Progenitor cell of endocrine pancreas (in vitro differentiated cells): Measurements from ENCODE around the gene MAPK14. TPM values are rescaled to one million over a fixed set of nuclear protein-coding genes. Genes with fewer than 3 reads are reported as not detected.
"Not testable (repeated sequence)": the region's sequence is repeated elsewhere in the genome, so short reads cannot be mapped to it uniquely, and the experiment has no call there.

Experiments used
- DNase-seq: peaks from one replicate; pipeline ENCODE4 v3.0.0; 2021; ENCODE audit warnings: low spot score; ENCODE audit not compliant: unreplicated experiment
- H3K27ac Mint-ChIP-seq: 2 replicates; pipeline ENCODE4 v1.8.0; 2021; ENCODE audit warnings: mild to moderate bottlenecking, moderate library complexity, mixed read lengths
- H3K27me3 Mint-ChIP-seq: 2 replicates; pipeline ENCODE4 v1.8.0; 2021; ENCODE audit warnings: mixed read lengths
- H3K36me3 Mint-ChIP-seq: 2 replicates; pipeline ENCODE4 v1.8.0; 2022; ENCODE audit warnings: mixed read lengths; ENCODE audit not compliant: insufficient read depth
- H3K4me1 Mint-ChIP-seq: 2 replicates; pipeline ENCODE4 v1.8.0; 2021; ENCODE audit warnings: low read depth, mixed read lengths
- H3K4me3 Mint-ChIP-seq: 2 replicates; pipeline ENCODE4 v1.8.0; 2021; ENCODE audit warnings: low read depth, mild to moderate bottlenecking, moderate library complexity, mixed read lengths
- H3K9me3 Mint-ChIP-seq: 2 replicates; pipeline ENCODE4 v1.8.0; 2021; ENCODE audit warnings: low read depth, mixed read lengths
- CTCF ChIP-seq: fragments of 200-600 bp; sonication (generic); IDR thresholded peaks from one replicate; pipeline ENCODE4 v1.5.0; 2021; ENCODE audit warnings: antibody characterized with exemption, mild to moderate bottlenecking; ENCODE audit not compliant: unreplicated experiment
- total RNA-seq: library from RNA; stranded (reverse); gene quantifications from 2 replicates; pipeline ENCODE4 v1.2.1, GENCODE V29; 2021

Gene MAPK14
- total RNA-seq, 1 donor from 2014 or later = 43.7 TPM

GRCh38 chr6:36079601-36080000 lies 52.0 kb downstream of the MAPK14 start:
- Mint-ChIP-seq H3K4me3 (no peak overlapping the region), H3K27me3 (no peaks in the 10 kb centered on the region), H3K4me1 (no peaks in the 10 kb centered on the region), H3K9me3 (peaks cover 30% of the 10 kb centered on the region), H3K27ac (no peak overlapping the region), H3K36me3 (peaks cover 48% of the 10 kb centered on the region)
- no peak for TF ChIP-seq CTCF
- no peak for DNase-seq

- TF ChIP-seq CTCF = no peak
- H3K4me3 Mint-ChIP-seq = no peak overlapping the region
- peaks cover 68% of the 10 kb centered on the region for H3K36me3 Mint-ChIP-seq
- DNase-seq = no peak
- no peak overlapping the region for H3K27ac Mint-ChIP-seq
- H3K4me1 Mint-ChIP-seq = no peaks in the 10 kb centered on the region
- peaks cover 45% of the 10 kb centered on the region for H3K9me3 Mint-ChIP-seq
- no peaks in the 10 kb centered on the region for H3K27me3 Mint-ChIP-seq
Observed at GRCh38 chr6:36082318-36082717, 54.7 kb downstream of the MAPK14 start.

GRCh38 chr6:36083446-36083845 lies 55.8 kb downstream of the MAPK14 start:
- Mint-ChIP-seq H3K27ac (no peak overlapping the region), H3K36me3 (peaks cover 75% of the 10 kb centered on the region), H3K4me1 (no peaks in the 10 kb centered on the region), H3K9me3 (peaks cover 55% of the 10 kb centered on the region), H3K4me3 (no peak overlapping the region), H3K27me3 (no peaks in the 10 kb centered on the region)
- TF ChIP-seq CTCF = no peak
- no peak for DNase-seq

- H3K4me1 Mint-ChIP-seq, H3K4me3 Mint-ChIP-seq, H3K27ac Mint-ChIP-seq, H3K27me3 Mint-ChIP-seq, DNase-seq: not testable (repeated sequence)
- H3K36me3 Mint-ChIP-seq = peaks cover 49% of the 10 kb centered on the region
- H3K9me3 Mint-ChIP-seq = peaks cover 30% of the 10 kb centered on the region
Observed at GRCh38 chr6:36088204-36088603, 60.6 kb downstream of the MAPK14 start.

- peaks cover 1% of the 10 kb centered on the region for H3K4me1 Mint-ChIP-seq
- peaks cover 30% of the 10 kb centered on the region for H3K9me3 Mint-ChIP-seq
- no peak overlapping the region for H3K4me3 Mint-ChIP-seq
- H3K36me3 Mint-ChIP-seq = peaks cover 41% of the 10 kb centered on the region
- no peak for DNase-seq
- no peak for TF ChIP-seq CTCF
- no peaks in the 10 kb centered on the region for H3K27me3 Mint-ChIP-seq
- no peak overlapping the region for H3K27ac Mint-ChIP-seq
Observed at GRCh38 chr6:36089048-36089447, 61.4 kb downstream of the MAPK14 start.

- no peaks in the 10 kb centered on the region for H3K27me3 Mint-ChIP-seq
- no peaks in the 10 kb centered on the region for H3K9me3 Mint-ChIP-seq
- H3K4me1 Mint-ChIP-seq = peaks cover 38% of the 10 kb centered on the region
- H3K4me3 Mint-ChIP-seq = no peak overlapping the region
- no peak for DNase-seq
- H3K36me3 Mint-ChIP-seq = peaks cover 7% of the 10 kb centered on the region
- H3K27ac Mint-ChIP-seq = no peak overlapping the region
- no peak for TF ChIP-seq CTCF
Observed at GRCh38 chr6:36094238-36094637, 66.6 kb downstream of the MAPK14 start.
